ENCODE data around the gene GLYATL3.

GLYATL3 gene

GRCh38 chr6:49514571-49515484, 15.1 kb downstream of the GLYATL3 start:
- no peak for DNase-seq (ENCODE audit: low read depth in 2 of 2)

DNA sequence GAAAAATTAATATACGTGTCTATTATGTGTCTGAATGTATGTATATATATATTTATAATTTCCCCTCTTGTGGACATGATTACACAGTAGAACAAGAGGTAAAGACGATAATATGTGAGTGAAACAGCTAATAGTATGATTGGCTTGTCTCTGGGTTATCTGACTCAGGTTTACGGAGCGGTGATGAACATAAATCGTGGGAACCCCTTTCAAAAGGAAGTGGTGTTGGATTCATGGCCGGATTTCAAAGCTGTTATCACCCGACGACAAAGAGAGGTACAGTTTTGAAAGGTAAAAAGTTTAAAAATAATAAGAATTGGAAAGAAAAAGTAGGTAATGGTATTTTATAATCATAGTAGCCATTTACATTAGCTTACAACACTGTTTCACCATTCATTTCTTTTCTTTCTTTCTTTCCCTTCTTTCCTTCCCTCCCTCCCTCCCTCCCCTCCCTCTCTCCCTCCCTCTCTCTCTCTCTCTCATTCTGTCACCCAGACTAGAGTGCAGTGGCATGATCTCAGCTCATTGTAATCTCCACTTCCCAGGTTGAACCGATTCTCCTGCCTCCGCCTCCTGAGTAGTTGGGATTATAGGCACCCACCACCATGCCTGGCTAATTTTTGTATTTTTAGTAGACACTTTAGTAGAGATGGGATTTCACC, 15.9 kb downstream of the GLYATL3 start:
- no peak for DNase-seq (ENCODE audit: low read depth in 2 of 2)

GRCh38 chr6:49516147-49516505, 16.4 kb downstream of the GLYATL3 start:
- DNase-seq (ENCODE audit: low read depth in 2 of 2), result no peak

DNA sequence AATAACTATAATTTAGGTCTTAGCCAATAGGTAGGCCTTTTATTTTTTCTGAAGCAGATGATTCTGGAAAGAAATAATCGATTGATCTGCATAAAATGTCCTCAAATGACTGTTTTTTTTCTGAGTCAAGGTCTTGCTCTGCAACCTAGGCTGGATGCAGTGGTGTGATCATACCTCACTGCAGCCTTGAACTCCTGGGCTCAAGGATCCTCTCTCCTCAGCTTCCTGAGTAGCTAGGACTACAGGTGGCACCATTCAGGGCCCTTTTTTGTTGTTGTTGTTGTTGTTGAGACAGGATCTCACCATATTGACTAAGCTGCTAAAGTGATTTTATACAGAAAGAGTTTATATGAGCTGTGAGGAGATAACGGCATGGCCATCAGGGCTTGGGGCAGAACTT, 18.2 kb downstream of the GLYATL3 start:
- no peak for DNase-seq (ENCODE audit: low read depth in 2 of 2)

- no peak for DNase-seq (ENCODE audit: low read depth in 2 of 2)
Measured at GRCh38 chr6:49519660-49520059, 19.9 kb downstream of the GLYATL3 start.

GRCh38 chr6:49522710-49523593, 23.2 kb downstream of the GLYATL3 start:
- no peak for DNase-seq (ENCODE audit: low read depth in 2 of 2)

DNA sequence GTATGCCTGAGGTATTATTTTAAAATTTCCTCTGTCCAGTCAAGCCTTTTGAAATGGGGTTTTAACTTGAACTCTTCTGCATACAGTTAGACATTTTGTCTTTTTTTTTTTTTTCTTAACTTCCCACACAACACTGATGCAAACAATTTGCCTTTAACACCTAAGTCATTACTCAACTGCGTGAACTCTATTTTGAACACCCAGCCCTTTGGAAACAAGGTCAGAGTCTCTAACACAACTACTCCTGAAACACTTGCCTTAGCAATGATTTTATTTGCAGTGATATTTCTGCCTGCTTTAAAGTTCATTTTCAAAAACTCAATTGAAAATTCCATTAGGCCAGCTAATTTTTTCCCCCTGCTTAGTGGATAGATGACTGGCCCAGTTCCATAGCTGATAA, 24.2 kb downstream of the GLYATL3 start:
- no peak for DNase-seq (ENCODE audit: low read depth in 2 of 2)

DNA sequence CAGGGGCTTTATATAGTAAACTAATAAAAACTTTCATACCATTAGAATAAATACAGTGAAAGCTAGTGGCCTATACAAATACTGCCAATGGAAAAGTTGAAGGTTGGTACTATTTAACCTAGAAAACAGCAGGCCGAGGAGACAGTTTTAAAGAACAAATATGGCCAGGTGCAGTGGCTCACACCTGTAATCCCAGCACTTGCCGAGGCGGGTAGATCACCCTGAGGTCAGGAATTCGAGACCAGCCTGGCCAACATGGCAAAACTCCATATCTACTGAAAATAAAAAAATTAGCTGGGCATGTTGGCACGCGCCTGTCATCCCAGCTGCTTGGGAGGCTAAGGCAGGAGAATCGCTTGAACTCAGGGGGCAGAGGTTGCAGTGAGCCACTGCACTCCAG, 24.8 kb downstream of the GLYATL3 start:
- DNase-seq (ENCODE audit: low read depth in 2 of 2), result no peak

DNA sequence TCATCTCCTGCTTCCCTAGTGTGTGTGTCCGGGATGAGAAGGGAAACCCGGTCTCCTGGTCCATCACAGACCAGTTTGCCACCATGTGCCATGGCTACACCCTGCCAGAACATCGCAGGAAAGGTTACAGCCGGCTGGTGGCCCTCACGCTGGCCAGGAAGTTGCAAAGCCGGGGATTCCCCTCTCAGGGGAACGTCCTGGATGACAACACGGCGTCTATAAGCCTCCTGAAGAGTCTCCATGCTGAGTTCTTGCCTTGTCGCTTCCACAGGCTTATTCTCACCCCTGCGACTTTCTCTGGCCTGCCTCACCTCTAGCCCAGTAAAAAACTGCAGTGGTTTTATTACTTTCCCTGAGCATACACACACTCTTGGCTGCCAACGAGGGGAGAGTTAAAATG, 26.9 kb downstream of the GLYATL3 start:
- DNase-seq (ENCODE audit: low read depth in 2 of 2), result no peak

GRCh38 chr6:49527320-49527719, 27.6 kb downstream of the GLYATL3 start:
- no peak for DNase-seq (ENCODE audit: low read depth in 2 of 2)

DNA sequence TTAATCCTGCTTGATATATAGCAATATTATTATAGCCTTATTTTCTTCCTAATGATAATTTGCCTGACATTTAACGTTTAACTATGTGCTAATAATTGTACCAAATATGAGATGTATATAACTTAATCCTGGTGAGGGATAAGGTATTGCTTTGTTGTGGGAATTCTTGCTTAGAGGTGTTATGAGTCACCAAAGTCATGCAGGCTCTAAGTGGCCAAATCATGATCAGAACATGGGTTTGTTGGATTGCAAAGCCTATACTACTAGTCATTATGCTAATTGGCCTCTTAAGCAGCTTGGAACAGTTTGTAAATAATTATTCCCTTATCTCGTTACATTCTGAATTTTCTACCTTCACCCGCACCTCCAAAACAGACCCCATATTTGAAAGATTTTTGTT, 28.8 kb downstream of the GLYATL3 start:
- DNase-seq (ENCODE audit: low read depth in 2 of 2), result no peak

- no peak for DNase-seq (ENCODE audit: low read depth in 2 of 2)
Measured at GRCh38 chr6:49530141-49530776, 30.5 kb downstream of the GLYATL3 start.

GRCh38 chr6:49531774-49532569, 32.2 kb downstream of the GLYATL3 start:
- DNase-seq (ENCODE audit: low read depth in 2 of 2), result no peak

GRCh38 chr6:49535795-49536194, 36.1 kb downstream of the GLYATL3 start:
- DNase-seq (ENCODE audit: low read depth in 2 of 2), result no peak

DNA sequence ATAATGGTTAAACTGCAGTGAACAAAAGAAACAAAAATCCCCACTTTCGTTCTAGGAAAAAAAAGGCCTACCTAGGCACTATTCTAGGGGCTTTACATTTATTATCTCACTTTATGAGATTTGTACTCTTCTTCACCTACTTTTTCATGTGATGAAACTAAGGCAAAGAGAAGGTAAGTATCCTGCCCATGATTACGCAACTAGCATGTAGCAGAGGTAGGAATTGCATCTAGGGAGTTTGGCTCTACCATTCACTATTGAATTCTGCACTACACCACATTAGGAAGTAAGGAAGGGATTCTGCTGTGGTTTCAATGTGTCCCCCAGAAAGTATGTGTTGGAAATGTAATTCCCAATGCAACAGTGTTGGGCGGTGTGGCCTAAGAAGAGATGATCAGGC, 39.4 kb downstream of the GLYATL3 start:
- no peak for DNase-seq (ENCODE audit: low read depth in 2 of 2)

GRCh38 chr6:49540614-49541013, 40.9 kb downstream of the GLYATL3 start:
- DNase-seq (ENCODE audit: low read depth in 2 of 2), result no peak

- no peak for DNase-seq (ENCODE audit: low read depth in 2 of 2)
Measured at GRCh38 chr6:49541210-49541724, 41.5 kb downstream of the GLYATL3 start.

DNA sequence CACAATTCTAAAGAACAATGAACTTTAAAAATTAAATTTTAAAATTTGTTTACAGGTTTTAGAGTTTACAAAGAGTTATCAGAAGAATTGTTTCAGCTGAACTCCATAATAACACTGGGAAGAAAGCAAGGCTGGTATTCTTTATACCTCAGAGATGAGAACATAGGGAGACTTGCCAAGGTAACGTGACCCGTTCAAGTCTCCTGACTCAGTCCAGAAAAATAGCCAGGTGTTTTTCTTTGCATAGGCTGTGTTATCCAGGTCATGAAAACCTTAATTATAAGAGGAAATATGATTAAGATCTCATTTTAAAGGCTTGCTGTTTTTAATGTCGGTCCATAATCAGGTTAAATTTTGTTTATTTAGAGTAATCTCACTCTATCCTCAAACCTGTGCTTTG, 42.2 kb downstream of the GLYATL3 start:
- DNase-seq (ENCODE audit: low read depth in 2 of 2), result no peak

- DNase-seq (ENCODE audit: low read depth in 2 of 2), result no peak
Measured at GRCh38 chr6:49543087-49543858, 43.5 kb downstream of the GLYATL3 start.

GRCh38 chr6:49546331-49546730, 46.6 kb downstream of the GLYATL3 start:
- DNase-seq (ENCODE audit: low read depth in 2 of 2), result no peak

Measured in stimulated activated CD8-positive, alpha-beta memory T cell treated with anti-CD3 and anti-CD28 coated beads, Interleukin-15, amount 100 ng/mL, for 48 hours (primary cell).